KBM-7 (cell line): ENCODE measurements around the gene ZNF804B.

Experiments used
- DNase-seq: peaks from one replicate; pipeline ENCODE4 v3.0.0-alpha.2; 2015
- in situ Hi-C: fragments of 300-500 bp; cut with MboI; formaldehyde crosslinking; loops from 2 replicates; pipeline ENCODE4 v1.14.3; 2020; ENCODE audit warnings: low sequenced_read_pairs, low pct_unique_long_range_greater_than_20kb, mixed read lengths

The ZNF804B gene

GRCh38 chr7:89054361-89054760, 294.9 kb downstream of the ZNF804B start:
- in situ Hi-C loops, result no loop called here
- no peak for DNase-seq

DNA sequence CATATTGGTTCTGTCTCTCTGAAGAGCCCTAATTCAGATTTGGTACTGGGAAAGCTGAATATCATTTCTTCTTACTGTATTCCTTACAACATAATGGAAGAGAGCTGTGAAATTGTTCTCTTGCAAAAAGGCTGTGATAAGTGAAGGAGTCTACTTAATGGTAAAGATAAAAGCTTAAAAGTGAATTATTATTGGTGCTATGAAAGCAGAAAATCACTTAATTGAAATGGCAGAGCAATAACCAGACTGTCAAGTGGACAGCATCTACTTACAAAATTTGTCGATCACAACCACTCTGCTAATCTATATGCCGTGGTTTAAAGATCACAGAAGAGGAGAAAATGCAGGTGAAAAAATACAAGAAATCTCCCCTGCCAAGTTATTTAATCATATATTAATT, 300.7 kb downstream of the ZNF804B start:
- DNase-seq, result no peak
- in situ Hi-C loops, result no loop called here

DNA sequence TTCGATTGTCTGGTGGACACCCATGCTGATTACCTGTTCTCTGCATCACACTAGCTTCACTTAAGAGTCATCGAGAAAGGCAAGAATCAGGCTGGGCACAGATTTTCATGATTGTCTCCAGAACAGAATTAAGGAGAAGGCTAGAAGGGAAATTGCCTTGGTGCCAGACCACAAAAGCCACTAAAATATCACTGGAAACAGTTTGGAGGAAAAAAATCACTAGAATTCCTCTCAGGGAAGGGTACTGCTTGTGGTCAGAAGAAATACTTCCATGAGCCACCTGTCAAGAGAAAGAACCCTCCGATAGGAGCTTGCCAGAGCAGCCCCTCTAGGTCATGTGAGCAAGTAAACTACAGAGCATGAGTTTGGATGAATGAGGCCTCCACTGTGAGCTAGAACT, 305.3 kb downstream of the ZNF804B start:
- in situ Hi-C loops, result no loop called here
- DNase-seq, result no peak

DNA sequence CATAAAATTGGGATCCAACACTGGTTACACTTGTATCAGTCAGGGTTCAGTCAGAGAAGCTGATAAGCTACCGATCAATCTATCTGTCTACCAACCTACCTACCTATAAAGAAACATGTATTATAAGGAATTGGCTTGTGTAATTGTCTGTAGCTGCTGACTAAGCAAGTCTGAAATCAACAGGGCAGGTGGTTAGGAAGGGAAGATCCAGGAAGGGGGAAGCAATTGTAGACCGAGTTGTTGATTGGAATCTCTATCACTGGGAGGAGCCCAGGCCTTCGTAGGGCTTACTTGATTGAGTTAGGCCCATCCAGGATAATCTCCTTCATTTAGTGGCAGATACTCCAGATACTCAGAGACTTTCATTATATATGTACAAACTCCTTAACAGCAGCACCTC, 307.5 kb downstream of the ZNF804B start:
- DNase-seq, result no peak
- in situ Hi-C loops, result no loop called here

DNA sequence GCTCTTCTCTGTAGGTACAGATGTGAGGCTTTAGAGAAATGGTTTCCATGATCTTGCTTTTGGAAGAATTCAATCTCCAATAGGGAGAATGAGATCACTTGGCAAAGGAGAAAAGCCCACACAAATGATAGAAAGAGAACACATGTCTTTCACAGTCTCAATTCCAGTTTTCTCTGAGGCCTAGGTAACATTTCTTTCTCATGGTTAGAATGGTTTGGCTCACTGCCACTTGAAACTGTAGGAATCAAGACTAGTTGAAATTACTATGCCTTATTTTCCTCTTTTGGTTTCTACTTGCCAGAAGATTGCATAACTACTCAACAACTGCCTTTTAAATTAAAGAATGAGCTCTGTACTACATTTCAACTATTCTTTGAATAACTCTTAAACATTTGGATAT, 312.6 kb downstream of the ZNF804B start:
- in situ Hi-C loops, result no loop called here

GRCh38 chr7:89073776-89074175, 314.3 kb downstream of the ZNF804B start:
- in situ Hi-C loops, result no loop called here
- DNase-seq, result no peak

More for the DNA sequence above, 312.6 kb downstream of the ZNF804B start:
- no peak for DNase-seq

DNA sequence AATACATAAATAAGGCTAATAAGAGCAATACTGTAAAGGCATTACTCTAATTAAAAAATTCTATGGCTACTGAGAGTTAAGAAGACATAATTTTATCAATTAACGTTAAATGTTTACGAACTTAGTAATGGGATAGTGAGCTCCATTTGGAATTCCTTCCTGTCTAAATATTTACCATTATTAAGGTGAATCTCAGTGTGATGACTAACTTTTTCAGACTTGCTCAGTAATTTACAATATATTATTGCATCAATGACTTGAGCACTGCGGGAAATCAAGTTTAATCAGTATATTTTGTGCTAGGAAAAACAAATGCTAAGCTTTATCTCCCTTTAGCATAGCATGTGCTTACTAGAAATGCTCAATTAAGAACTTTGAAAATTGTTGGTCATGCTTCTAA, 318.5 kb downstream of the ZNF804B start:
- in situ Hi-C loops, result no loop called here
- no peak for DNase-seq

DNA sequence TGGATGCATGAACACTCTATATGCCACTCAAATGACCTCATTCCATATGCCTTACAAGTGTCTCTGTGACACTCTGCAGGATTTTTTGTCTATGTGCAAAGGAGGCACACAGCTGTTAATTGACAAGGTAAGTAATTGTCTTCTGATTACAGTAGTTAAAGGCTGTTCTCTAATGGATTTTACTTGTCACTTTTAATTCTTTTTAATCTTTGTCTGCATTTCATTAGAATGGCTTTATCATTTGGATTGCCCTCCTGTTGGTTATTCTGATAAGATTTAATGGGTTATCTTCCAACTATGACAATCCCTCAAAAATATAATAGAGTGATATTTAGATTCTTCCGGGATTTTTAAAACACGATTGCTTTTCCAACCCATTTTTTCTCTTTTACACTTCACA, 326.1 kb downstream of the ZNF804B start:
- in situ Hi-C loops, result no loop called here
- DNase-seq, result no peak

- in situ Hi-C loops, result no loop called here
- DNase-seq, result no peak
Observed at GRCh38 chr7:89091550-89091949, 332.1 kb downstream of the ZNF804B start.

DNA sequence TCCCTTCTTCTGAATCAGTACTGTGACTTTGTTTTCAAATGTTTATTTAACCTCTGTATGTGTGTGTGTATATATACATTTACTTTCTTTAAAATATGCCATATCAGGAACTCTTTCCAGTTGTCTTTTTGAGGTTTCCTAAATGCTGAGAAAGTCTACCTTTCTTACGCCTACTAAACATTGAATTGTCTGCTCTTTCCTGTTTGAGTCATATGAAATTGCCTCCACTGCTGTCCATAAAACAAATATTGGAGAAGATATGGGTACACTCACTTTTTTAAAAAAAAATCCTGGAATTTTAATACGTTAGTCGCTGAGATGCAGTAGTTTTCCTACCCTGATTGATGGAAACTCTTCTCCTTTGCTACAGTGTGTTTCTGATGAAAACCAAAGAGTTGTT, 334.8 kb downstream of the ZNF804B start:
- in situ Hi-C loops, result no loop called here
- DNase-seq, result no peak

- DNase-seq, result no peak
- in situ Hi-C loops, result no loop called here
Observed at GRCh38 chr7:89103564-89103963, 344.1 kb downstream of the ZNF804B start.

GRCh38 chr7:89104748-89105685, 345.5 kb downstream of the ZNF804B start:
- DNase-seq, result no peak
- in situ Hi-C loops, result no loop called here

DNA sequence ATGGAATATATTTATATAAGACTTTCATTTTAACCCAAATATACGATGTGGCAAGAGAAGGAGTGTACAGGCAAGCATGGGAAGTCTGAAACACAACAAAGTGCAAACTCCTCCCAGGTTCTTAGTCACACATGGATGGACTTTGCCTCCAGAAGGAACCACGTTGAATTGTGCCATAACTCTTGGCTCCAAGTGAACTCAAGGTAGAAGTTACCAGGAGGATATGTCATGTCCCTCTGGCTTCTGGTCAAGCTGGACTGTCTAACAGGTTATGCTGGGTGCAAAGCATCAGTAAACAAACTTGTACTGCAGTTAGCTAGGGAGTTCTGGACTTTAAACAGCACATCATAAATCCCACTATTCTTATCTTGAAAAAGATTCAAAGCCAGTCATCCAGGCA, 364.4 kb downstream of the ZNF804B start:
- no peak for DNase-seq
- in situ Hi-C loops, result no loop called here

- DNase-seq, result no peak
- in situ Hi-C loops, result no loop called here
Observed at GRCh38 chr7:89129600-89130375, 370.3 kb downstream of the ZNF804B start.

DNA sequence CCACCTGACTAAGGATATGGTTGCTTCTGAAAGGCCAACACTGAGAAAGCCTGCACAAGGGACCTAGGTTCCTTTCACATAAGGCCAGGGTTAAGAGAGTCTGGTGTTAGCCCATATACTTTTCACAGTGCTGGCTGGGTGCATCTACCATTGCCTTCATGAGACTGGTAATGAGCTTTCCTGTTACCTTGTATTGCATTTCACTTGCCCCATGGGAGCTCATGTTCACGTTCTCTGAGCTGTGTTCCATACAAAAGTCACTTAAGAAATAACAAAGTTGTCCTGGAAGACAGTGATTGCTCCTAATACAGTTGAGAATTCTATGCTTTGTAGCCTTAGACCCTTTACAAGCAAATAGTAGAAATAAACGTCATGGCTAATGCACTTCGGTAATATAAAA, 373.9 kb downstream of the ZNF804B start:
- no peak for DNase-seq
- in situ Hi-C loops, result no loop called here

GRCh38 chr7:89133819-89134218, 374.3 kb downstream of the ZNF804B start:
- DNase-seq, result no peak

DNA sequence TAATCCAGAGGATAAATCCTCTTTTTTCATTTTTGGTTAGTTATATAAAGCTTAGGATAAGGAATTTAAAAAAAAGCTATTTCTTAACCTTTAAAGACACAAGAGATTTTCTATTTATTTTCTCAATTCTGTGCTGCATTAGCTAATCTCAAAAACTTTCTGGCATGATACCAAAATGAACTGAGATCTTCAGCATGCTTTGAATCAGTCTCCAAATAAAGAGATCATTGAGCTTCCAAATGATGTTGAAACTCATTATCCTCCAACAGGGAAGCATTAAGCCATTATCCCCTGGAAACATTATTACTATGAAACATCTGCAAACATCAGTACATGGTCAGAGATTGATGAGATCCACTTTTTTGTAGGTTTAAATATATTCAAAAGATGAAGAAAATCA, 386.3 kb downstream of the ZNF804B start:
- in situ Hi-C loops, result no loop called here
- no peak for DNase-seq

More at GRCh38 chr7:89133819-89134218, 374.3 kb downstream of the ZNF804B start:
- in situ Hi-C loops, result no loop called here

DNA sequence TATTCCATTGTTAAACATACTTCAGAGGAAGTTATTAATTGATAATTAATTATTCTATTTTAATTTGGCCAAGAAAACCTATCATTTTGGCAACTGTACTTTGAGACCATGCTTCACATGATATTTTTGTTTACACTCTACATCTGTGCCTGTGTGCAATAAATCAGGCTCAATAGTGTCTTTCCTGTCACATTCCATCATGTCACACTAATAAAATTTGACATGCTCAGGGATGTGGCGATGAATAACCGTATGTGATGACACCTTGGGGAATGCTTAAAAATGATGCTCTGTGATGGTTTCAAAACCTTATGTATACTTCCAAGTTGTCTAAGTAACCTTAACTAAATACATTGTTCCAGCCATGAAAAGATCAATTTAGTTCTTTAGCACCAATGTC, 400.6 kb downstream of the ZNF804B start:
- in situ Hi-C loops, result no loop called here
- DNase-seq, result no peak

DNA sequence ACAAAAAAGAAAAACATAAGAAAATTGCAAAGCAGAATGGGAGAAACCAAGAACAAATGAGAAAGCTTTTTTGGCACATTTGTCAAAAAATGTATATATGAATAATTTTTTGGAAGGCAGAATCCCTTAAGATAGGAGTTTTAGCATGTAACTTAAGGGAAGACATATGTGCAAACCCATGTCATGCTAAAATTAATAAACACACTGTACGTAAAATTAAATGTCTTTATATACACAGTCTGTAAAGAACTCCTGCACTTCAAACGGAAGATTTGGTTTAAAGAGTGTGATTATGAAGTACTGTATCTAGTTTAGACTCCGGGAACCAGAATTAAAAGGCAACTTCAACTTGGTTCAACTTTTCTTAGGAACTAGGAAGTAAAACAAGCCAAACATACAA, 405.9 kb downstream of the ZNF804B start:
- in situ Hi-C loops, result no loop called here
- DNase-seq, result no peak

DNA sequence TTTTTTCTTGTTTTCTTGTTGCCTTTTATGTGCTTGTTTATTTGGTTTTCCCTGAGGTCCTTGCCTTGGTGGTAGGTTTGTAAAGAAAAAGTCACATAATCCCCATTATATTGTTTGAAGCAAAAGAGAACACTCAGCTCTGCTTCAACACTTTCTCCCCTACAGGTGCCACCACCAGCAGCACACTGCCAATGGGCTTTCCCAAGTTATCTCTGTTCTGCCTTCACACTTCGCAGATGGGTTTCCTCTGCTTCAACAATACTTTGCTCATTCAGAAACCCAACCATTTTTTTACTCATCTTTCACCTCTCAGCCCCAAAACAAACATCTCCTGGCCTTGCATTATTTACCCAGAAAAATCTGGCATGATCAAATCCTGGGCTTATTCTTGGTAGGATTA, 411.1 kb downstream of the ZNF804B start:
- in situ Hi-C loops, result no loop called here
- DNase-seq, result no peak
